H1 (cell line): ENCODE data around the gene PPP4R3A. TPM values are rescaled to one million over a fixed set of nuclear protein-coding genes. Genes with fewer than 3 reads are reported as not detected.

Source experiments
- CTCF ChIA-PET: fragments of 300-600 bp; sonication (Branson Sonifier 250); formaldehyde crosslinking; loops from one replicate; lab custom pipeline; 2021; ENCODE audit not compliant: partially characterized antibody; lab: Charles Lee
- POLR2A ChIA-PET: fragments of 300-600 bp; sonication (Branson Sonifier 250); formaldehyde crosslinking; loops from one replicate; lab custom pipeline; 2021; ENCODE audit warnings: inconsistent platforms; ENCODE audit not compliant: partially characterized antibody; lab: Charles Lee
- DNase-seq, 2 experiments: peaks; one replicate each; pipeline versions ENCODE4 v3.0.0 to v3.0.0-alpha.2; 2010 to 2022; ENCODE audit warnings: low spot score in 2 of 2, low read depth in 1 of 2, mixed read lengths in 1 of 2
- FAIRE-seq: peaks from 2 replicates; lab custom pipeline; 2011; peaks lifted over from hg19 to GRCh38; lab: Jason Lieb, UNC
- H2AFZ ChIP-seq: 2 replicates; pipeline ENCODE4 v1.8.1; 2012; ENCODE audit warnings: low read length, inconsistent platforms
- H2AK5ac ChIP-seq: 2 replicates; pipeline ENCODE4 v1.6.1; 2013; ENCODE audit warnings: low read depth, low read length
- H2BK120ac ChIP-seq: replicated peaks from 2 replicates; pipeline ENCODE3; 2013; ENCODE audit warnings: low read depth, low read length, inconsistent platforms
- H2BK12ac ChIP-seq: 2 replicates; pipeline ENCODE4 v1.6.1; 2013; ENCODE audit warnings: low read depth, low read length
- H2BK15ac ChIP-seq: 2 replicates; pipeline ENCODE4 v1.6.1; 2013; ENCODE audit warnings: low read length
- H2BK20ac ChIP-seq: 2 replicates; pipeline ENCODE4 v1.6.1; 2013; ENCODE audit warnings: low read length
- H2BK5ac ChIP-seq: 2 replicates; pipeline ENCODE4 v1.6.1; 2013; ENCODE audit warnings: low read depth, low read length
- H3K14ac ChIP-seq: 2 replicates; pipeline ENCODE4 v1.6.1; 2013; ENCODE audit warnings: inconsistent platforms; ENCODE audit not compliant: insufficient read length
- H3K18ac ChIP-seq: 2 replicates; pipeline ENCODE4 v1.6.1; 2013; ENCODE audit warnings: low read length; ENCODE audit errors: extremely low read depth
- H3K23ac ChIP-seq: 2 replicates; pipeline ENCODE4 v1.6.1; 2013; ENCODE audit warnings: inconsistent platforms; ENCODE audit not compliant: insufficient read length
- H3K23me2 ChIP-seq: 2 replicates; pipeline ENCODE4 v1.6.1; 2013; ENCODE audit warnings: low read depth, low read length
- H3K27ac ChIP-seq: 2 replicates; pipeline ENCODE4 v1.6.1; 2011; ENCODE audit warnings: low read depth, low read length, inconsistent platforms
- H3K27me3 ChIP-seq, 4 experiments: replicated peaks in 1 of 4; 1 replicate in 1 of 4; 2 replicates in 3 of 4; pipeline versions ENCODE4 v1.6.1 to v1.8.1; 2011 to 2013; ENCODE audit warnings: low read length in 3 of 4, mild to moderate bottlenecking in 3 of 4, inconsistent platforms in 2 of 4, mixed read lengths in 2 of 4, moderate library complexity in 1 of 4; ENCODE audit not compliant: control insufficient read depth in 3 of 4, insufficient read depth in 3 of 4; ENCODE audit errors: extremely low read depth in 1 of 4
- H3K36me3 ChIP-seq, 4 experiments: 2 replicates each; pipeline versions ENCODE4 v1.6.1 to v1.8.1; 2011 to 2013; ENCODE audit warnings: mild to moderate bottlenecking in 4 of 4, low read length in 3 of 4, moderate library complexity in 2 of 4, control low read depth in 1 of 4, inconsistent platforms in 1 of 4; ENCODE audit not compliant: insufficient read depth in 4 of 4, control insufficient read depth in 2 of 4
- H3K4ac ChIP-seq: replicated peaks from 2 replicates; pipeline ENCODE3; 2013; ENCODE audit warnings: low read length, low read depth, mixed read lengths, inconsistent platforms; ENCODE audit not compliant: insufficient read length
- H3K4me1 ChIP-seq, 4 experiments: replicated peaks in 1 of 4; 1 replicate in 1 of 4; 2 replicates in 3 of 4; pipeline versions ENCODE4 v1.6.1 to v1.8.1; 2011 to 2013; ENCODE audit warnings: low read length in 3 of 4, inconsistent platforms in 2 of 4, mixed read lengths in 1 of 4; ENCODE audit not compliant: insufficient read depth in 4 of 4, control insufficient read depth in 3 of 4
- H3K4me2 ChIP-seq, 2 experiments: 2 replicates each; pipeline versions ENCODE4 v1.6.1 to v1.8.1; 2011 to 2013; ENCODE audit warnings: low read depth in 2 of 2, low read length in 2 of 2, control low read depth in 1 of 2, inconsistent platforms in 1 of 2, mild to moderate bottlenecking in 1 of 2; ENCODE audit not compliant: insufficient read depth in 1 of 2
- H3K4me3 ChIP-seq, 4 experiments: fragments of 200-600, 300-600 bp in 1 of 4; sonication (generic), shearing (Covaris generic), sonication (Bioruptor Twin) in 1 of 4; 2 replicates each; pipeline versions ENCODE4 v1.5.1 to v1.8.1; 2011 to 2016; ENCODE audit warnings: low read length in 4 of 4, low read depth in 3 of 4, control low read depth in 2 of 4, inconsistent platforms in 2 of 4, mild to moderate bottlenecking in 2 of 4, mixed read lengths in 1 of 4, moderate library complexity in 1 of 4; ENCODE audit not compliant: insufficient read depth in 2 of 4; ENCODE audit errors: extremely low read depth in 1 of 4
- H3K56ac ChIP-seq: replicated peaks from 2 replicates; pipeline ENCODE3; 2013; ENCODE audit warnings: low read depth, mild to moderate bottlenecking, mixed read lengths, low read length, inconsistent platforms; ENCODE audit not compliant: insufficient read length
- H3K79me1 ChIP-seq: 2 replicates; pipeline ENCODE4 v1.6.1; 2013; ENCODE audit warnings: low read depth, low read length, control low read depth
- H3K79me2 ChIP-seq, 2 experiments: 2 replicates each; pipeline versions ENCODE4 v1.6.1 to v1.8.1; 2012 to 2013; ENCODE audit warnings: low read length in 2 of 2, mild to moderate bottlenecking in 2 of 2, inconsistent platforms in 1 of 2; ENCODE audit not compliant: insufficient read depth in 2 of 2, control insufficient read depth in 1 of 2
- H3K9ac ChIP-seq, 4 experiments: replicated peaks in 1 of 4; 1 replicate in 1 of 4; 2 replicates in 3 of 4; pipeline versions ENCODE4 v1.6.1 to v1.8.1; 2011 to 2013; ENCODE audit warnings: low read depth in 3 of 4, low read length in 3 of 4, control low read depth in 2 of 4, mild to moderate bottlenecking in 2 of 4, moderate library complexity in 2 of 4, inconsistent platforms in 1 of 4; ENCODE audit errors: extremely low read depth in 1 of 4
- H3K9me3 ChIP-seq, 2 experiments: 2 replicates each; pipeline versions ENCODE4 v1.6.1 to v1.8.1; 2012 to 2013; ENCODE audit warnings: mild to moderate bottlenecking in 2 of 2, moderate library complexity in 2 of 2, control low read depth in 1 of 2, inconsistent platforms in 1 of 2, low read depth in 1 of 2, low read length in 1 of 2, mixed read lengths in 1 of 2; ENCODE audit not compliant: insufficient read depth in 2 of 2
- H4K20me1 ChIP-seq, 2 experiments: replicated peaks in 1 of 2; 2 replicates each; pipeline versions ENCODE3 to v1.8.1; 2011 to 2013; ENCODE audit warnings: inconsistent platforms in 2 of 2, low read length in 2 of 2, mild to moderate bottlenecking in 1 of 2; ENCODE audit not compliant: insufficient read depth in 2 of 2, control insufficient read depth in 1 of 2
- H4K5ac ChIP-seq: 2 replicates; pipeline ENCODE4 v1.6.1; 2013; ENCODE audit warnings: low read length, low read depth, mixed read lengths, inconsistent platforms; ENCODE audit not compliant: insufficient read length
- H4K8ac ChIP-seq: 2 replicates; pipeline ENCODE4 v1.8.0; 2013; ENCODE audit warnings: mild to moderate bottlenecking, moderate library complexity, low read length, inconsistent platforms; ENCODE audit not compliant: insufficient read depth; ENCODE audit errors: extremely low read depth
- H4K91ac ChIP-seq: replicated peaks from 2 replicates; pipeline ENCODE3; 2013; ENCODE audit warnings: low read length, mixed read lengths, inconsistent platforms; ENCODE audit not compliant: insufficient read length
- CHD1 ChIP-seq: IDR thresholded peaks from 2 replicates; pipeline ENCODE4 v1.6.1; 2012; ENCODE audit warnings: low read depth, low read length, improper control_type of control experiment
- CREB1 ChIP-seq: IDR thresholded peaks from 2 replicates; pipeline ENCODE4 v1.6.1; 2012; ENCODE audit warnings: inconsistent platforms
- EGR1 ChIP-seq: IDR thresholded peaks from 2 replicates; pipeline ENCODE4 v1.6.1; 2011; ENCODE audit warnings: low read depth, low read length, borderline replicate concordance
- FOSL1 ChIP-seq: IDR thresholded peaks from 2 replicates; pipeline ENCODE4 v1.6.1; 2011; ENCODE audit warnings: mild to moderate bottlenecking, low read depth, low read length, moderate library complexity; ENCODE audit not compliant: insufficient read depth
- GABPA ChIP-seq: IDR thresholded peaks from 2 replicates; pipeline ENCODE4 v1.6.1; 2011; ENCODE audit warnings: mild to moderate bottlenecking, low read length, moderate library complexity, borderline replicate concordance; ENCODE audit not compliant: insufficient read depth
- KDM1A ChIP-seq: fragments of 200-600, 300-600 bp; sonication (generic); IDR thresholded peaks from 2 replicates; pipeline ENCODE4 v1.7.1; 2016; ENCODE audit warnings: mild to moderate bottlenecking, low read length, borderline replicate concordance
- MAFK ChIP-seq: IDR thresholded peaks from 2 replicates; pipeline ENCODE4 v1.6.1; 2012; ENCODE audit warnings: low read depth, mild to moderate bottlenecking, improper control_type of control experiment, low read length
- RAD21 ChIP-seq, 2 experiments: IDR thresholded peaks in 1 of 2; conservative IDR thresholded peaks in 1 of 2; 2 replicates each; pipeline ENCODE4 v1.6.1; 2011; ENCODE audit warnings: low read depth in 2 of 2, low read length in 2 of 2, improper control_type of control experiment in 1 of 2, inconsistent platforms in 1 of 2, mild to moderate bottlenecking in 1 of 2, moderate library complexity in 1 of 2
- TBP ChIP-seq: IDR thresholded peaks from 2 replicates; pipeline ENCODE4 v1.6.1; 2011; ENCODE audit warnings: low read depth, low read length, improper control_type of control experiment
- TCF12 ChIP-seq: IDR thresholded peaks from 2 replicates; pipeline ENCODE4 v1.6.1; 2011; ENCODE audit warnings: low read depth, mild to moderate bottlenecking, low read length
- ZNF274 ChIP-seq: IDR thresholded peaks from 2 replicates; pipeline ENCODE4 v1.7.0; 2012; ENCODE audit warnings: low read length, borderline replicate concordance; ENCODE audit errors: extremely low read depth
- WGBS, 2 experiments: shearing (Covaris generic) in 1 of 2; methylation state at CpG; one replicate each; pipeline versions ENCODE4 v1.1.6 to v1.1.7; 2013 to 2015; ENCODE audit warnings: low lambda C conversion rate in 2 of 2, mixed read lengths in 2 of 2, inconsistent platforms in 1 of 2, low coverage in 1 of 2, missing lambda C conversion rate in 1 of 2; ENCODE audit not compliant: insufficient replicate concordance in 2 of 2, insufficient coverage in 1 of 2, insufficient read length in 1 of 2; ENCODE audit errors: extremely low coverage in 1 of 2, missing lambda C conversion rate in 1 of 2; 5-methylcytosine and 5-hydroxymethylcytosine counted together
- polyA plus RNA-seq, 7 experiments: library from polyadenylated mRNA; depleted of rRNA in 3 of 7; stranded (reverse) in 5 of 7; unstranded in 2 of 7; fragments of >200 nt in 5 of 7; fragments of 200-250 nt in 2 of 7; gene quantifications; 1 replicate in 5 of 7; 2 replicates in 1 of 7; 4 replicates in 1 of 7; pipeline versions ENCODE4 v1.2.1 to v1.2.3, GENCODE V29; 2011 to 2013; ENCODE audit warnings: missing spikeins in 2 of 7, mixed read lengths in 2 of 7
- total RNA-seq: library from RNA; stranded (reverse); fragmentation: NEBNext Ultra II Directional; extraction: Animal tissue kit (Norgen Biotek cat#: 25700); gene quantifications from 2 replicates; pipeline ENCODE4 v1.2.1, GENCODE V29; 2021

Gene PPP4R3A
- total and polyA plus RNA-seq, 2 of the 8 experiments (the other 6 are each of a cell fraction or from before 2014, with no cell fraction given): 31.7 to 122 TPM

DNA sequence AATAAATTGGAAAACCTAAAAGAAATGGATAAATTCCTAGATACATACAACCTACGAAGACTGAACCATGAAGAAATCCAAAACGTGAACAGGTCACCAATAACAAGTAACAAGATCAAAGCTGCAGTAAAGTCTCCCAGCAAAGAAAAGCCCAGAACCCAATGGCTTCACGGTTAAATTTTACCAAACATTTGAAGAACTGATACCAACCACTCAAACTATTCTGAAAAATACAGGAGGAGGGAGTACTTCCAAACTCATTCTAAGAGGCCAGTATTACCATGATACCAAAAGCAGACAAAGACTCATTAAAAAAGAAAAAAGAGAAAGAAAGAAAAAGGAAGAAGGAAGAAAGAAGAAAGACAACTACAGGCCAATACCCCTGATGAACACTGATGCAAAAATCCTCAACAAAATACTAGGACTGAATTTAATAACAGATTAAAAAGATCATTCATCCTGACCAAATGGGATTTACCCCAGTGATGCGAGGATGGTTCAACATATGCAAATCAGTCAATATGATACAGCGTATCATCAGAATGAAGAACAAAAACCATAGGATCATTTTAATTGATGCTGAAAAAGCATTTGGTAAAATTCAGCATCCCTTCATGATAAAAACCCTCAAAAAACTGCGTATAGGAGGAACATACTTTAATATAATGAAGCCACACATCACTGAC is 65.6 kb downstream of the PPP4R3A start:
- H3K9ac ChIP-seq: no peak overlapping the region
- no peaks in the 10 kb centered on the region for H3K4me1 ChIP-seq
- no peak overlapping the region for H3K23ac ChIP-seq
- no peak overlapping the region for H3K14ac ChIP-seq
- H2BK120ac ChIP-seq: no peak overlapping the region
- no peak overlapping the region for H2AFZ ChIP-seq
- no peak overlapping the region for H2BK5ac ChIP-seq
- WGBS, 2 experiments: 87% methylated on average over 6 of the region's 6 CpGs; no CpG with 5 or more reads in 1 of the 2 experiments
- H3K27me3 ChIP-seq: no peaks in the 10 kb centered on the region
- no peak overlapping the region for H2AK5ac ChIP-seq
- H3K36me3 ChIP-seq: no peaks in the 10 kb centered on the region
- no peak overlapping the region for H3K4me2 ChIP-seq
- no peak overlapping the region for H4K5ac ChIP-seq
- H3K79me1 ChIP-seq: no peaks in the 10 kb centered on the region
- no peak overlapping the region for H4K91ac ChIP-seq
- H3K27ac ChIP-seq: no peak overlapping the region
- no peaks in the 10 kb centered on the region for H3K23me2 ChIP-seq
- no peak for DNase-seq
- no peak overlapping the region for H2BK15ac ChIP-seq
- H2BK20ac ChIP-seq: no peak overlapping the region
- peaks cover 4 to 8% of the 10 kb centered on the region in 2 experiments for H3K9me3 ChIP-seq
- H3K79me2 ChIP-seq: no peaks in the 10 kb centered on the region
- no peak overlapping the region for H2BK12ac ChIP-seq
- H4K20me1 ChIP-seq: no peaks in the 10 kb centered on the region
- no peak overlapping the region for H4K8ac ChIP-seq
- CTCF ChIA-PET: interaction anchor here (1.1 to 1.6 kb wide), 4 partner anchors 17 to 111 kb away, joined by 3 to 5 read pairs (median 3); no protein-coding TSS in a partner anchor
- no peak overlapping the region for H3K4ac ChIP-seq
- no peak overlapping the region for H3K56ac ChIP-seq
- FAIRE-seq: no peak
- POLR2A ChIA-PET: no interaction called here
- H3K4me3 ChIP-seq: no peak overlapping the region
- H3K18ac ChIP-seq: no peak overlapping the region
- TF ChIP-seq KDM1A: no peak
- TF ChIP-seq CHD1: no peak
- TF ChIP-seq GABPA: no peak
- no peak for TF ChIP-seq EGR1
- no peak for TF ChIP-seq TCF12
- no peak for TF ChIP-seq TBP
- TF ChIP-seq FOSL1: no peak
- TF ChIP-seq MAFK: no peak
- no peak for TF ChIP-seq ZNF274
- TF ChIP-seq RAD21 (IDR thresholded peaks at IDR 0.05 in 1 of 2, conservative IDR thresholded peaks at IDR 0.05 in 1 of 2; ENCODE audit: low read depth in 2 of 2, low read length in 2 of 2): no peak
- no peak for TF ChIP-seq CREB1
